WERI-Rb-1 (cell line): ENCODE data around the gene TMEM165.

Experiments used
- DNase-seq: peaks from one replicate; pipeline ENCODE4 v3.0.0-alpha.2; 2020
- H3K27ac ChIP-seq: fragments of 250-450 bp; sonication (Bioruptor Pico); 2 replicates; pipeline ENCODE4 v1.5.1; 2020; ENCODE audit warnings: mild to moderate bottlenecking, moderate library complexity
- H3K27me3 ChIP-seq: fragments of 250-450 bp; sonication (Bioruptor Pico); 2 replicates; pipeline ENCODE4 v1.5.1; 2021; ENCODE audit warnings: mild to moderate bottlenecking, low read depth, moderate library complexity; ENCODE audit not compliant: insufficient read depth, severe bottlenecking
- H3K36me3 ChIP-seq: fragments of 250-450 bp; sonication (Bioruptor Pico); 2 replicates; pipeline ENCODE4 v1.5.1; 2020; ENCODE audit warnings: mild to moderate bottlenecking, moderate library complexity
- H3K4me3 ChIP-seq: 2 replicates; pipeline ENCODE4 v1.5.1; 2011; ENCODE audit warnings: low read depth, mild to moderate bottlenecking, control low read depth, low read length
- H3K9me3 ChIP-seq: fragments of 250-450 bp; sonication (Bioruptor Pico); 2 replicates; pipeline ENCODE4 v1.5.1; 2021; ENCODE audit warnings: mild to moderate bottlenecking, moderate library complexity; ENCODE audit not compliant: severe bottlenecking
- TF ChIP-seq, protein P1 (sequence below): IDR thresholded peaks from 2 replicates; pipeline ENCODE4 v1.5.1; 2011; ENCODE audit warnings: low read depth, mild to moderate bottlenecking, control low read depth, inconsistent platforms, low read length

TMEM165 gene

DNA sequence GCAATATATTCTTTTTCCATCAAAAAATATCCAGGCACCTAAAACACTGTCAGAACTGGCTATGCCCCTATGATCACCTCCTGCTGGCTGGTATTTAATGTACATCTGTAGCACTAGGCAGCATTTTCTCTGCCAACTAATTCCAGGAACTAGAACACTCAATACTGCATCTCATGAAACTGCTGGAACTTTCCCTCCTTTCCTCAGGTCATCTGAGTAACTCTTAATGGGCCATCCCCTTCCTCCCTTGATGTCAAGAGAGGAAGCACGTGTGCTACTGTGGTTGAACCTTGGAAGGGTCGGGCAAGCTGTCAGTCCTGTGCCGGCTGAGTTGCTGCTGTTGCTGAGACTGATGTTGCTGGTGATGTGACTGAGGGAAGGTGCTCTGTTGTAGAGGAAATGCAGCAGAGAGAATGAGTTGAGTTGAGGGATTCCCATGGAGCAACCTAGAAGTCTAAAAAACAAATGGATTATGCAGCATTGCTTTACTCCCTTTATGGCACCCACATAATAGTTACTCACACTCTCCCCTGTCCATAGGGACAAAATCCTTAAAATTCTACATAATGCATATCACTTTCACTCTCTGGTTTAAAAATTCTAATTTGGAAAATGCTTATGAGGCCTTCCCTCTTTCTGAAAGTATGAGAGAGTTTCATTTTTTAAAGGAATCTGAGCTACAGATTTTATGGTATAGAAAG, 39.5 kb downstream of the TMEM165 start:
- H3K4me3 ChIP-seq, result no peak overlapping the region
- no peak for DNase-seq
- H3K9me3 ChIP-seq, result no peaks in the 10 kb centered on the region
- no peaks in the 10 kb centered on the region for H3K27me3 ChIP-seq
- H3K36me3 ChIP-seq, result peaks cover 62% of the 10 kb centered on the region
- TF ChIP-seq, protein P1, sequence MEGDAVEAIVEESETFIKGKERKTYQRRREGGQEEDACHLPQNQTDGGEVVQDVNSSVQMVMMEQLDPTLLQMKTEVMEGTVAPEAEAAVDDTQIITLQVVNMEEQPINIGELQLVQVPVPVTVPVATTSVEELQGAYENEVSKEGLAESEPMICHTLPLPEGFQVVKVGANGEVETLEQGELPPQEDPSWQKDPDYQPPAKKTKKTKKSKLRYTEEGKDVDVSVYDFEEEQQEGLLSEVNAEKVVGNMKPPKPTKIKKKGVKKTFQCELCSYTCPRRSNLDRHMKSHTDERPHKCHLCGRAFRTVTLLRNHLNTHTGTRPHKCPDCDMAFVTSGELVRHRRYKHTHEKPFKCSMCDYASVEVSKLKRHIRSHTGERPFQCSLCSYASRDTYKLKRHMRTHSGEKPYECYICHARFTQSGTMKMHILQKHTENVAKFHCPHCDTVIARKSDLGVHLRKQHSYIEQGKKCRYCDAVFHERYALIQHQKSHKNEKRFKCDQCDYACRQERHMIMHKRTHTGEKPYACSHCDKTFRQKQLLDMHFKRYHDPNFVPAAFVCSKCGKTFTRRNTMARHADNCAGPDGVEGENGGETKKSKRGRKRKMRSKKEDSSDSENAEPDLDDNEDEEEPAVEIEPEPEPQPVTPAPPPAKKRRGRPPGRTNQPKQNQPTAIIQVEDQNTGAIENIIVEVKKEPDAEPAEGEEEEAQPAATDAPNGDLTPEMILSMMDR, result no peak
- no peak overlapping the region for H3K27ac ChIP-seq

DNA sequence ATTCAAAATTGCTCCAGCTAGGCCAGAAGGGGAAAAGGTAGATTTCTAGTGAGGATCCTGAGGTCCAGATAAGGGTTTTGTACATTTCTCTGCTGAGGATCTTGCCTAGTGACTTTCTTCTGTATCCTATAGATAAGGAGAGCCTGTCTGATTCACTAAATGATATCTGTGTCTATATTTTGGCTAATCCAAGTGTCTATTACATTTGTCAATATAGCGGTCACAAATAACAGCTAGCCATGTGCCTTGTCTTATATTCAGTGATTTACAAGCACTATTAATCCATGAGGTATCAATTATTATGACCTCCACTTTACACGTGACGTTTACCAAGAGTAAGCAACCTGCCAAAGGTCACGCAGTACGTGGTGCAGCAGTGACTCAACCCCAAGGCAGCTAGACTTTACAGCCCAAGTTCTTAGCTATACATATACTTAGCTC, 41.6 kb downstream of the TMEM165 start:
- no peak for DNase-seq
- Histone ChIP-seq H3K9me3 (no peaks in the 10 kb centered on the region), H3K4me3 (no peak overlapping the region), H3K27ac (no peak overlapping the region), H3K27me3 (no peaks in the 10 kb centered on the region), H3K36me3 (peaks cover 62% of the 10 kb centered on the region)
- TF ChIP-seq, protein P1, result no peak

DNA sequence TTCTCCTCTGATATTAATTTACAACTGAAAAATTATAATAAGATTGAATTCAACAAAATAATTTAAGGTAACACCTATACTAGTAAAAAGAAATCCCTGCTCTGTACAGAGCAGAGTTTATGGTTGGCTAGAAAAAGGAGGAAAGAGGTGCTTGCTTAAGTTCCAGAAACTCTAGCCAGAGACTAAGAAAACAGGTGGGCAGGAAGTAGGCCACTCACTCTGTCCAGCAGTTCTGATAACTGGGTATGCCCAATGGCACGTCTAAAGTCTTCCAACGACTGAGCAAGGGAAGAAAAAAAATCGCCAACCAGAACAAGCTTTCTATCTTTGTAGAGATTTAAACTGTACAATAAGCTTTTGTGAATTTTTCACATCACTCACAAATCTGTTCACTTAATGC, 42.1 kb downstream of the TMEM165 start:
- Histone ChIP-seq H3K27me3 (no peaks in the 10 kb centered on the region), H3K36me3 (peaks cover 61% of the 10 kb centered on the region), H3K27ac (no peak overlapping the region), H3K9me3 (no peaks in the 10 kb centered on the region), H3K4me3 (no peak overlapping the region)
- TF ChIP-seq, protein P1, result no peak
- no peak for DNase-seq

DNA sequence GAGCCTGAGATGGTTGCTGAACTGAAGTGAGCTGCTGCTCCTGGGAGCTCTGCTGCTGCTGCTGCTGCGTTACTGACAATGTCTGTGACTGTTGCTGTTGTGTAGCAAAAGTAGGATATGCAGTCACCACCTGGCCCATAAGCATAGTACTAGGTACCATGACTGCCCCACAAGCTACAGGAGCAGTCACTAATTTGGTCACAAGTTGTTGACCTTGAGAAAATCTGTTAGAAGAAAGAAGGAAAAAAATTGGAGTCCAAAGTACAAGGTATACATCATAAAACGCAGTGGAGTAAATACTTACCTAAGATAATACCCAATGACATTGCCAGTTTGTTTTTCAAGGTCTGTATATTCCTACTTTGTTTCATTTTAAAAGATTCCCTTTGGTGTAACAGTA, 42.6 kb downstream of the TMEM165 start:
- no peak for DNase-seq
- TF ChIP-seq, protein P1, result no peak
- Histone ChIP-seq H3K27me3 (no peaks in the 10 kb centered on the region), H3K27ac (no peak overlapping the region), H3K9me3 (no peaks in the 10 kb centered on the region), H3K4me3 (no peak overlapping the region), H3K36me3 (peaks cover 58% of the 10 kb centered on the region)

DNA sequence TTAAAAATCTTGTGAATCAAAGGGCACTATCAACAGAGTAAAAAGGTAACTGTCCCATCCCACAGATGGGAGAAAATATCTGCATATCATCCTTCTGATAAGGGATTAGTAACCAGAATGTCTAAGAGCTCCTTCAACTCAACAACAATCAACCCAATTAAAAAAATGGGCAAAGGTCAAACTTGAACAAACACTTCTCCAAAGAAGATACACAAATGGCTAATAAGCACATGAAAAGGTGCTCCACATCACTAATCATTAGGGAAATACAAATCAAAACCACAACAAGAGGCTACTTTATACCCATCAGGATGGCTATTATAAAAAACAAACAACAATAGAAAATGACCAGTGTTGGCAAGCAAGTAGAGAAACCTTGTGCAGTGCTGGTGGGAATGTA, 43.3 kb downstream of the TMEM165 start:
- Histone ChIP-seq H3K27me3 (no peaks in the 10 kb centered on the region), H3K9me3 (no peaks in the 10 kb centered on the region), H3K4me3 (no peak overlapping the region), H3K36me3 (peaks cover 57% of the 10 kb centered on the region), H3K27ac (no peak overlapping the region)
- no peak for DNase-seq
- TF ChIP-seq, protein P1, result no peak

DNA sequence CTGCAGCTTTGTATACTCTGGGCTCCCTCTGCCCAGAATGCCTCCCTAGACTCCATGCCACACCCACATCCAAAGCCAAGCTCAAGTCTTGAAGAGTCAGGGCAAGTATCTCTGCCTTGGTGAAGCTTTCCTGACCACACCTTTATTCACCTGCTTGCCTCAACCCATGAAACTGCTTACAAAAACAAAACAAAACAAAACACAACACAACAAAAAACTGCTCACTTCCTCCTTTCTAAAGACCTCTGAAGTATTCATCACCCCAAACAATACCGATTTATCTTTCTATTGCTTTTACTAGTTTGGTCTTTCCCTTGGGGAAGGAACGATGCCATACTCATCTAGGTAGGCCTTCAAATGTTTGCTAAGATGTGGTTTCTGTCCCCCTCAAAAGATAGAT, 45.0 kb downstream of the TMEM165 start:
- H3K27me3 ChIP-seq, result no peaks in the 10 kb centered on the region
- H3K36me3 ChIP-seq, result peaks cover 46% of the 10 kb centered on the region
- no peak overlapping the region for H3K4me3 ChIP-seq
- no peak for DNase-seq
- H3K9me3 ChIP-seq, result no peaks in the 10 kb centered on the region
- H3K27ac ChIP-seq, result no peak overlapping the region
- TF ChIP-seq, protein P1, result no peak
